HG03135 (cell line): ENCODE data around the gene IGF2BP3.

Source experiments
- ATAC-seq: cut with Tn5 transposase; IDR thresholded peaks from one replicate; pipeline ENCODE4 v1.9.1; 2021; ENCODE audit warnings: mild to moderate bottlenecking, moderate library complexity; ENCODE audit not compliant: unreplicated experiment

The IGF2BP3 gene

DNA sequence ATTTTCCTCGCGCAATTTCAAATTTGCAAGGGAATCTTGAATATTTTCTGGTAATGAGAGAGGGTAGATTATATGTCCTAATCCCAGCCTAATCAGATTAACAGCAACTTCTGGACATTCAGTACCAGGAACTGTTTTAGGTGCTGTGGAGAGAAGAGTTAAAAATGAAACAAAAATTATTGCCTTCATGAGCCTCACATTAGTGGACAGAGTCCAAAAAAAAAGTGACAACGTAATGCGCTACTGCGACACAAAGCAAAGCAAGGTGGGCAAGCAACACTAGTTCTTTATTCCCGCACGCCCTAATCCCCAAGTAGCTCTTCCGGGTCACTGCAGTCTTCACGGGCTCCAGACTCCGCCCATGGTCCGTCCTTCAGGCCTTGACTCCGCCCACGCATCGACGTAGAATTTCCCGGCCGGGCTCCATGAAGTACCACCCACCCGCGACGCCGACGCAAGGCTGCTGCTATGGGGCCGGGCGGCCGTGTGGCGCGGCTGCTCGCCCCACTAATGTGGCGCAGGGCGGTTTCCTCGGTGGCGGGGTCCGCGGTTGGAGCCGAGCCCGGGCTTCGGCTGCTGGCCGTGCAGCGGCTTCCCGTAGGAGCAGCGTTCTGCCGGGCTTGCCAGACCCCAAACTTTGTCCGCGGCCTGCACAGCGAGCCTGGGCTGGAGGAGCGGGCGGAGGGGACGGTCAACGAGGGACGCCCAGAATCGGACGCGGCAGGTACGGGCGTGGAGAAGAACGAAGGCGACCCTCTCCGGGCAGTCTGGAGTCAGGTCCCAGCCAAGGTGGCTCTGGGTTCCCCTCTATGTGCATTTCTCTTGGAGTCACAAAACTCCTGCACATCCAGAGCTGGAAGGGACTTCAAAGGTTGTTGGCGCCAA is 171.2 kb downstream of the IGF2BP3 start, which contains the start of gene MALSU1:
Gene MALSU1, plus strand, starts transcription at position 455 of the 885 bp plus-strand sequence. Its CDS starts 14 bp downstream, at position 469.
- peak; percentile 99 for ATAC-seq

- ATAC-seq = no peak
These were observed 172.0 kb downstream of the IGF2BP3 start for GRCh38 chr7:23298141-23298881.

- no peak for ATAC-seq
These were observed 174.9 kb downstream of the IGF2BP3 start for GRCh38 chr7:23295401-23295697.

DNA sequence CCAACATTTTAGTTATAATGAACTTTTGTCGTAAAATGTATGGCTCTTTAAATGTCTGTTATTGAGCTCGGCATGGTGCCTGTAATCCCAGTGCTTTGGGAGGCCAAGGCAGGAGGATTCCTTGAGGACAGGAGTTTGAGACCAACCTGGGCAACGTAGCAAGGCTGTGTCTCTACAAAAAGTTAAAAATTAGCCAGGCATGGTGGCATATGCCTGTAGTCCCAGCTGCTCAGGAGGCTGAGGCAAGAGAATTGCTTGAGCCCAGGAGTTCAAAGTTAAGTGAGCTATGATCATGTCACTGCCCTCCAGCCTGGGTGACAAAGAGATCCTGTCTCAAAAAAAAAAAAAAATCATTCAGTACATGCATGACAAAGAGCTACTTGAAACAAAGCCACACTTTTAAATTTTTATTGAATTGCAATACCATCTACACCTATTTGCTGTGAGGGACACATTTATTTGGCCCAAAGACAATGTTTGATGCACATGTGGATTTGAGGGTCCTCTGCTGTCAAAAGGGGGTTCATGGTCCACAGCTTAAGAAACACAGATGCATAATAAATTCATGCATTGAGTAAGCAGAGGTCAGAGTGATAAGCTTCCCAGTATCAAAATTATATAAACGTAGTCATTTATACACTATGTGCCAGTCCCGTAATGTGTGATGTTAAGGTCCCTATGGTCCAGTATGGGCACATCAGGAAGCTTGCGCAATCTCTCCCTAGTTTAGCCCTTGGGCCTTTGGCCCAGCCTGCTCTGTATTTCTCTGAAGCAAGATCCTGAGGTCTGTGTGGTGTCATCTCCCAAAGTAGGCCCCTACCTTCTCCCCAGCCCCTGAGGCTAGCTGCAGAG is 175.5 kb downstream of the IGF2BP3 start:
- no peak for ATAC-seq

- ATAC-seq = no peak
These were observed 176.7 kb downstream of the IGF2BP3 start for GRCh38 chr7:23293500-23294073.

GRCh38 chr7:23292623-23293022 is 177.7 kb downstream of the IGF2BP3 start:
- ATAC-seq = no peak

DNA sequence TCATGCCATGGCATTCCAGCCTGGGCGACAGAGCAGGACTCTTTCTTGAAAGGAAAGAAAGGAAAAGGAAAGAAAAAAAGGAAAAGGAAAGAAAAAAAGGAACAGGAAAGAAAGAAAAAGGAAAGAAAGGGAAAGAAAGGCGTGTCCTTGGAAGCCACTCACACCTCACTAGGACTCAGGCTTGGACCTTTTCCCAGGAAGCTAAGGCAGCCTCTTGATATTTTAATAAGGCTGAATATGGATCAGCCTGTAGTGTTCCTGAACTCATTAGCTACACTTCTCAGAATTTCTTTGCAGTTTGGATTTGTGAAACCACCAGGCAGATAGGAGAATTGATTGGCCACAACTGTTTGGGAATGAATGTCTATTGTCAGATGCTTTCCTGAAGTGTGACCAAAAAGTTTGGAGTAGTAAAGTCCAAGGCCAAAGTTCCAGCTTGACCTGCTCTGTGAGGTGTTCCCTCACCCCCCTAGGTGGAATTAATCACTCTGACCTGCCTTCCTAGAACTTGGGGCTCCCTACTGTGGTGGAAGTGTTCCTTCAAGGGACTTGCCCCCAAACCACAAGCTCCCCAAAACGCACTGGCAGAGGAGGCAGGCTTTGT is 178.2 kb downstream of the IGF2BP3 start:
- ATAC-seq = no peak

DNA sequence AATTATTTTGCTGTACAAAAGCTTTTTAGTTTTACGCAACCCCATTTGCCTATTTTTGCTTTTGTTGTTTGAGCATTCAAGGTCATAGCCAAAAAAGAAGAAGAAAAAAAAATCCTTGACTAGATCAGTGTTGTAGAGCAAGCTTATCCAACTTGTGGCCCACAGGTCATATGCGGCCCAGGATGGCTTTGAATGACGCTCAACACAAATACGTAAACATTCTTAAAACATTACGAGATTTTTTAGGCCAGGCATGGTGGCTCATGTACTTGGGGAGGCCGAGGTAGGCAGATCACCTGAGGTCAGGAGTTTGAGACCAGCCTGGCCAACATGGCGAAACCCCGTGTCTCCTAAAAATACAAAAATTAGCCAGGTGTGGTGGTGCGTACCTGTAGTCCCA is 179.3 kb downstream of the IGF2BP3 start:
- no peak for ATAC-seq

- ATAC-seq = no peak
These were observed 182.7 kb downstream of the IGF2BP3 start for GRCh38 chr7:23287612-23288011.

- no peak for ATAC-seq
These were observed 184.3 kb downstream of the IGF2BP3 start for GRCh38 chr7:23285657-23286646.

- ATAC-seq = no peak
These were observed 185.4 kb downstream of the IGF2BP3 start for GRCh38 chr7:23284871-23285270.

GRCh38 chr7:23283086-23283485 is 187.2 kb downstream of the IGF2BP3 start:
- no peak for ATAC-seq

GRCh38 chr7:23279819-23280525 is 190.3 kb downstream of the IGF2BP3 start:
- ATAC-seq = no peak

DNA sequence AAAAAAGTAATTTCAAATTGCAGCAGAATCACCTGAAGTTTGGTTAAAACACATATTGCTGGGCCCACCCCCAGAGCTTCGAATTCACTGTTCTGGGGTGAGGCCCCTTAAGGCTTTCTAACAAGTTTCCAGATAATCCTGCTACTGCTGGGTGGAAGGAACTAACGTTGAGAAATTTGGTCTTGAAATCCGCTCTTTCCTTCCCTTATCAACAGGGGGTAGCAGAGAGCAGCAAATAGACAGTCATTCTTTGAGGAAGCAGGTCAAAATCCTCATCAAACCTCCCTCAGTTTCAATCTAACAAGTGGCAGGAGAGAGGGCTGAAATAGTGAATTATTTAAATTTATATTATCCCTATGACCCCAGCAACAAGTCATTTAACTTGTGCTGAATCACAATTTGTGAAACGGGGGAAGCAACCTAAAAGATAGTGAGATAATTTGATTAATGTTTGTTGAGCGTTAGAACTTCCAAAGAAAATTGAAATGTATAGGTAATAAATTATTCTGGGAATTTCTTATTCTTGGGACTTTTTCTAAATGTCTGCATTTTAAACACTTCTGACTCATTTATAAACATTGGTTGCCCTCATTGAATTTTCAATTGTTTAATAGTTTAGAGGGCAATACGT is 192.8 kb downstream of the IGF2BP3 start:
- no peak for ATAC-seq

GRCh38 chr7:23276947-23277346 is 193.3 kb downstream of the IGF2BP3 start:
- no peak for ATAC-seq

- ATAC-seq = no peak
These were observed 193.9 kb downstream of the IGF2BP3 start for GRCh38 chr7:23276376-23276775.

DNA sequence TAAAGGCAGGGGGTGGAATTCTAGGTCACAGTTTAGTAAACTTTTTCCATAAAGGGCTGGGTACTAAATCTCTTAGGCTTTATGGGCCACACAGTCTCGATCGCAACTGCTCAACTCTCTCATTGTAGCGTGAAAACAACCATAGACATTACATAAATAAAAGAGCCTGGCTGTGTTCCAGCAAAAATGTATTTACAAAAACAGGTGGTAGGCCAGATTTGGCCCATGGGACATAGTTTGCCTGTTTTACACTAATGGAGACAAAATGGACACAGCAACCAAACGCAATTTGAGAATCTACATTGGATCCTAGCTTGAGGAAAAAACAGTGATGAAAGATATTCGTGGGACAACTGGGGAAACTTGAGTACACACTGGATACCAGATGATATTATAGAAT is 194.4 kb downstream of the IGF2BP3 start:
- no peak for ATAC-seq

- peak; percentile 97 for ATAC-seq
These were observed 197.1 kb downstream of the IGF2BP3 start for GRCh38 chr7:23273141-23273599.
